ENCODE measurements around the gene TET2. TPM values are rescaled to one million over a fixed set of nuclear protein-coding genes. Genes with fewer than 3 reads are reported as not detected.
"Not testable (repeated sequence)": the region's sequence is repeated elsewhere in the genome, so short reads cannot be mapped to it uniquely, and the experiment has no call there.

Gene TET2
- total and polyA plus RNA-seq, 11 donors = 2.9 to 25.6 (median 13.7) TPM

GRCh38 chr4:105291925-105292324 is 145.2 kb downstream of the TET2 start:
- intact Hi-C loops (cut with DNase I) = no loop called here
- H3K9me3 ChIP-seq = peaks cover 0 to 21% (median 12%) of the 10 kb centered on the region in 12 donors
- DNase-seq (no peak), ATAC-seq (no peak)
- TF ChIP-seq CTCF (IDR thresholded peaks at IDR 0.05) = no peak
- WGBS, 4 donors = 63 to 69% (median 66%) methylated on average over 3 of the region's 3 CpGs
- H3K4me1 ChIP-seq = peaks cover 0 to 19% (median 0%) of the 10 kb centered on the region in 12 donors
- no peak overlapping the region for H3K27ac ChIP-seq
- no peak overlapping the region for H3K4me3 ChIP-seq
- no peaks in the 10 kb centered on the region for H3K27me3 ChIP-seq
- H3K36me3 ChIP-seq = no peaks in the 10 kb centered on the region

DNA sequence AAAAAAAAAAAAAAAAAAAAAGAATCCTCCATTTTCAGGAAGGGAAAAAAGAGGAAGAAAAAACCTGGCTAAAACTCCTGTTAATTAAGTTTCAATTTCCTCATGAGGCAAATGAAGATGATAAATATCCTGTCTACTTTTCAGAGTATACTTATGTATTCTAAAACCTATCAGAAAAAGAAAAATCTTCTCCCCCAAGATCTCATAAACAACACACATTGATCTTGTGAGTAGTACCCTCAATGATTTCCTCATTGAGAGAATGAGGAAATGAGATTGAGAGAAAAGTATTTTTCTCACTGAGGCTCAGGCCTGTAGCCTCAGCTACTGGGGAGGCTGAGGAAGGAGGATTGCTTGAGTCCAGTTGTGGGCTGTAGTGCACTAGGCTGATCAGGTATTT is 146.7 kb downstream of the TET2 start:
- peaks cover 0 to 19% (median 0%) of the 10 kb centered on the region in 12 donors for H3K4me1 ChIP-seq
- intact Hi-C loops (cut with DNase I) = no loop called here
- no peak overlapping the region for H3K4me3 ChIP-seq
- DNase-seq (no peak), ATAC-seq (no peak)
- H3K27ac ChIP-seq = peak overlapping the region in 1 of 12 donors; percentile 73
- TF ChIP-seq CTCF (IDR thresholded peaks at IDR 0.05) (no peak), POLR2A (IDR thresholded peaks at IDR 0.05) (no peak)
- peaks cover 0 to 7% (median 4%) of the 10 kb centered on the region in 12 donors for H3K9me3 ChIP-seq
- H3K36me3 ChIP-seq = no peaks in the 10 kb centered on the region
- no peaks in the 10 kb centered on the region for H3K27me3 ChIP-seq

- Histone ChIP-seq H3K4me3 (no peak overlapping the region), H3K9me3 (peaks cover 0 to 21% (median 0%) of the 10 kb centered on the region in 12 donors), H3K4me1 (peaks cover 0 to 19% (median 0%) of the 10 kb centered on the region in 12 donors), H3K27ac (no peak overlapping the region), H3K27me3 (no peaks in the 10 kb centered on the region), H3K36me3 (no peaks in the 10 kb centered on the region)
- TF ChIP-seq CTCF (IDR thresholded peaks at IDR 0.05) (no peak), POLR2A (IDR thresholded peaks at IDR 0.05) (no peak)
- no peak for DNase-seq
- no peak for ATAC-seq
- intact Hi-C loops (cut with DNase I) = no loop called here
- WGBS, 4 donors = 83 to 90% (median 89%) methylated on average over 6 of the region's 6 CpGs
Observed at GRCh38 chr4:105296672-105297071, 150.0 kb downstream of the TET2 start.

- H3K4me1 ChIP-seq; ATAC-seq; H3K36me3 ChIP-seq; H3K4me3 ChIP-seq; DNase-seq; H3K27ac ChIP-seq; H3K27me3 ChIP-seq; intact Hi-C loops (cut with DNase I): not testable (repeated sequence)
- peaks cover 0 to 42% (median 7%) of the 10 kb centered on the region in 12 donors for H3K9me3 ChIP-seq
- WGBS, 4 donors = 94 to 100% (median 98%) methylated on average over 1 of the region's 1 CpG
Observed at GRCh38 chr4:105299027-105299426, 152.4 kb downstream of the TET2 start.

DNA sequence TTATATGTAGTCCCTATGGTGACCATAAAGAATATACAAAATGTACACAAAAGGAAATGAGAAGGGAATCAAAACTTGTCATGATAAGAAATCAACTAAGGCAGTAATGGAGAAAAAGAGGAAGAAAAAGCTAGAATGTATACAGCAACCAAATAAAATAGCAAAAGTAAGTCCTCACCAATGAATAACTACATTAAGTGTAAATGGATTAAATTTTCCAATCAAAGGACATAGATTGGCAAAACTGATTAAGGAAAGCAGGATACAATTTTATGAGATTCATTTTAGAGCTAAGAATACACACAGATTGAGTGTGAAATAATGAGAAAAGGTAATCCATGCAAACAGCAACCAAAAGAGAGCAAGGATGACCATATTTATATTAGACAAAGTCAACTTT is 157.4 kb downstream of the TET2 start:
- H3K36me3 ChIP-seq = no peaks in the 10 kb centered on the region
- H3K27me3 ChIP-seq = no peaks in the 10 kb centered on the region
- TF ChIP-seq CTCF (IDR thresholded peaks at IDR 0.05) (no peak), POLR2A (IDR thresholded peaks at IDR 0.05) (no peak)
- DNase-seq = no peak
- H3K27ac ChIP-seq = no peak overlapping the region
- H3K4me3 ChIP-seq = no peak overlapping the region
- H3K9me3 ChIP-seq = peaks cover 0 to 59% (median 15%) of the 10 kb centered on the region in 12 donors
- ATAC-seq = no peak
- intact Hi-C loops (cut with DNase I) = no loop called here
- peaks cover 0 to 14% (median 0%) of the 10 kb centered on the region in 12 donors for H3K4me1 ChIP-seq
